ENCODE measurements around the gene CADM1. TPM values are rescaled to one million over a fixed set of nuclear protein-coding genes. Genes with fewer than 3 reads are reported as not detected.

CADM1 gene
- total and polyA plus RNA-seq, 2 donors, result 7.6 to 26.3 TPM

DNA sequence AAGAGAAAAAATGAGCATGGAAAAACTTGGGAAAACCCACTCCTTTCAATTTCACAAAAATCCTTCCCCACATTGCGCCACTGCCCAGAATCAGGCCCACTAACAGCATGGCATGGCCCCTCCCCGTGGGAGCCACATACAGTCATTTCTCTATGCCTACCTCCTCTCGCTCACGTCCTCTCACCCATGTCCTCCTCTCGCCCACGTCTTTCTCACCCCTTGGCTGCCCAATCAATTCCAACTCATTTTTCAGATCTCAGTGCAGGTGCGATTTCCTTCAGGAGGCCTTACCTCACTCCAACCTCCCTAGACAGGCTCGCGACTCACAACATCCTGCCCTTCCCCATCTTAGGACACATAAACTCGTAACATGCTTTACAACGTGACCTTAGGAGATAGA is 229.2 kb downstream of the CADM1 start:
- no peaks in the 10 kb centered on the region for H3K36me3 ChIP-seq (ENCODE audit: control insufficient read depth in 2 of 2, insufficient read depth in 2 of 2, low read length in 1 of 2)
- no peak for DNase-seq (ENCODE audit: low read depth in 6 of 9, low spot score in 9 of 9)
- no peaks in the 10 kb centered on the region for H3K4me1 ChIP-seq (ENCODE audit: control insufficient read depth in 2 of 2, insufficient read depth in 2 of 2, low read length in 2 of 2)
- no peaks in the 10 kb centered on the region for H3K27me3 ChIP-seq (ENCODE audit: control insufficient read depth in 2 of 2, insufficient read depth in 1 of 2, low read length in 1 of 2)
- 97% methylated on average over 11 of the region's 11 CpGs for WGBS
- H3K9me3 ChIP-seq (ENCODE audit: control insufficient read depth in 2 of 2, insufficient read depth in 1 of 2, low read length in 1 of 2), result no peaks in the 10 kb centered on the region
- H3K27ac ChIP-seq (ENCODE audit: low read depth in 1 of 2, low read length in 1 of 2), result no peak overlapping the region
- no peak overlapping the region for H3K4me3 ChIP-seq (ENCODE audit: low read length in 2 of 2)

DNA sequence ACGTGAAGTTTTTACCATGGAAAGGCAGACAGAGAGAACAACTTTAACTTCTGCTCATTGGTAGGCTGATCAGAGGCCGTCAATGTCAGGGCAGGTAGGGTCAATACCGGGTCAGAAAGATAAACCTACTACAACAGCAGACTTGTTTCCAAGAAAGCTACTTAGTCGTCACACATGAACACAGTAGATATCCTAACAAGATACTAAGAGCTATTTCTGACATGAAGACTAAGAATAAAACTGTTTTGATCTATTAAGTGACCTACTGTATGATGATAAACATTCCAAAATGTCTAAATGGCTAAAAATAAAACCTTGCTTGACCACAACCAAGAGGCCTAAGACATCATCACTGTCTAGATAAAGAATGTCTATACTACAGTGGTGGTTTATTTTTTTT is 231.3 kb downstream of the CADM1 start:
- DNase-seq (ENCODE audit: low read depth in 6 of 9, low spot score in 9 of 9), result no peak
- no peak overlapping the region for H3K4me3 ChIP-seq (ENCODE audit: low read length in 2 of 2)
- no peaks in the 10 kb centered on the region for H3K36me3 ChIP-seq (ENCODE audit: control insufficient read depth in 2 of 2, insufficient read depth in 2 of 2, low read length in 1 of 2)
- no peaks in the 10 kb centered on the region for H3K4me1 ChIP-seq (ENCODE audit: control insufficient read depth in 2 of 2, insufficient read depth in 2 of 2, low read length in 2 of 2)
- H3K27ac ChIP-seq (ENCODE audit: low read depth in 1 of 2, low read length in 1 of 2), result no peak overlapping the region
- H3K27me3 ChIP-seq (ENCODE audit: control insufficient read depth in 2 of 2, insufficient read depth in 1 of 2, low read length in 1 of 2), result no peaks in the 10 kb centered on the region
- no peaks in the 10 kb centered on the region for H3K9me3 ChIP-seq (ENCODE audit: control insufficient read depth in 2 of 2, insufficient read depth in 1 of 2, low read length in 1 of 2)
- WGBS, result 92% methylated on average over 4 of the region's 4 CpGs

DNA sequence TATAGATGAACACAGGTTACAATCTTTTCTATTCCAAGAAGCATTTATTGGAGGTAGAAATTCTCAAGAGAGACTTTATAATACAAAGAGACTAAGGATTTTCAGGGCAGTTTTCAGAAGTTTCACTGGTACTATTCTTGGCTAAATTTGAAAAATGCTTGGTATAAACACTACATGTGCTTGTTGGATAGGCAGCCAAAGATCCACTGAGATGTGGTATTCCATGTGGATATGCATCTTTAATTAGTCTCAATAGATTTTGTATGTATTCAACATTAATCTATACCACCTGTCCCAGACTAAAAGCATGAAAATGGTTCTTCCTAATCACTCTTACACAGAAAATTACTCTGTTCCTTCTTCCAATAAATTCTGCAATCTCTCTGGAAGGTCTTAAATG is 232.6 kb downstream of the CADM1 start:
- Histone ChIP-seq H3K4me1 (ENCODE audit: control insufficient read depth in 2 of 2, insufficient read depth in 2 of 2, low read length in 2 of 2) (no peaks in the 10 kb centered on the region), H3K27ac (ENCODE audit: low read depth in 1 of 2, low read length in 1 of 2) (no peak overlapping the region), H3K4me3 (ENCODE audit: low read length in 2 of 2) (no peak overlapping the region), H3K36me3 (ENCODE audit: control insufficient read depth in 2 of 2, insufficient read depth in 2 of 2, low read length in 1 of 2) (no peaks in the 10 kb centered on the region), H3K9me3 (ENCODE audit: control insufficient read depth in 2 of 2, insufficient read depth in 1 of 2, low read length in 1 of 2) (no peaks in the 10 kb centered on the region), H3K27me3 (ENCODE audit: control insufficient read depth in 2 of 2, insufficient read depth in 1 of 2, low read length in 1 of 2) (no peaks in the 10 kb centered on the region)
- DNase-seq (ENCODE audit: low read depth in 6 of 9, low spot score in 9 of 9), result no peak

DNA sequence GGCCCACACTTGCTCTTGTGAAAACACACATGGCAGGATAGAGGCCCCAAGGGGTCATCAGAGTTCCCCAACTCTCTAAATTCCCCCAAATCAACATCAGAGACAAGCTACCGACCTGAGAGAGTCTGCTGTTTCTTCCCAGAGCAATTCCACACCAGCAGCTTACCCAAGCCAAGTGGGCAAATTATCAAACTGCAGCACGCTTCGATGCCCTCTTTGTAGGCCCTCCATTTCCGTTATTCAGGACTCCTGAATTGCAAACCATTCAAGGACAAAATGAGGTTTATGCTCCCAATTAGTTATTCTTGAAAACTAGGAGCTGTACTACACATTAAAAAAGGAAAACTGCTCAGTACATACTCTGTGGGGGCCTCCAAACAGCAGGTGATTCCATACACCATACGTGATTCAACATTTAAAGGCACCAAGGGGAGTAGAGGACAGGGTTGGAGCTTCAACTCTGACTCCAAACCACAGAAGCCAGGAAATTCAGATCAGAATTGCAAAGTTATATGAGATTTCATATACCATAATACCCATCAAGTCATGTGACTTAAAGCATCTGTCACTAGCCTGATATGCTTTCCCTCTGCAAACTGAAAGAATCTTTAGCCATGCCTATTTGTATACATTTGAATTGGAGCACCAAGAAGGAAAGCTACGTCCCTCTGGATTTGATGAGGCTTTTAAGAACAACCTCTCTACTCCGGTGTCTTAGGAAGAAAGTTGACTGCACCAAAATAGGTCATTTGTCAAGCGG is 234.8 kb downstream of the CADM1 start:
- Histone ChIP-seq H3K27me3 (ENCODE audit: control insufficient read depth in 2 of 2, insufficient read depth in 1 of 2, low read length in 1 of 2) (no peaks in the 10 kb centered on the region), H3K27ac (ENCODE audit: low read depth in 1 of 2, low read length in 1 of 2) (no peak overlapping the region), H3K36me3 (ENCODE audit: control insufficient read depth in 2 of 2, insufficient read depth in 2 of 2, low read length in 1 of 2) (no peaks in the 10 kb centered on the region), H3K9me3 (ENCODE audit: control insufficient read depth in 2 of 2, insufficient read depth in 1 of 2, low read length in 1 of 2) (no peaks in the 10 kb centered on the region), H3K4me3 (ENCODE audit: low read length in 2 of 2) (no peak overlapping the region), H3K4me1 (ENCODE audit: control insufficient read depth in 2 of 2, insufficient read depth in 2 of 2, low read length in 2 of 2) (no peaks in the 10 kb centered on the region)
- 89% methylated on average over 8 of the region's 8 CpGs for WGBS
- DNase-seq (ENCODE audit: low read depth in 6 of 9, low spot score in 9 of 9), result no peak

DNA sequence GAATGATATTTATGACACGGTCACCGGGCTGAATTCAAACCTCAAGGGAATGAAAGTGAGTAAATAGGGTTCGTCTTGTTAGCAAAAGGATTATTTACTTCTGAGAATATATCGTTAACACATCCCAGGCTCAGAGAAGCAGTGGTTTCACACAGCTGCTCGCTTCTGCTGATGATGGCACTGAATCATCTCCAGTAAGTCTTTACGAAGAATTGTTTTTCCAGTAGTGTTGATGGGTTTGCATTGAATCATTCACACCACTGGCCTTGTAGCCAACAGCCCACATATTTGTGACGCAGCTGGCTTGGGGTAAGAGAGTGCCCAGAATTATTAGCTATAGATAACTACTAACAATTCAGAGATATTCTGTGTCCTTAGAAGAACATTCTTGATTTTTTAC is 236.3 kb downstream of the CADM1 start:
- 91% methylated on average over 7 of the region's 7 CpGs for WGBS

DNA sequence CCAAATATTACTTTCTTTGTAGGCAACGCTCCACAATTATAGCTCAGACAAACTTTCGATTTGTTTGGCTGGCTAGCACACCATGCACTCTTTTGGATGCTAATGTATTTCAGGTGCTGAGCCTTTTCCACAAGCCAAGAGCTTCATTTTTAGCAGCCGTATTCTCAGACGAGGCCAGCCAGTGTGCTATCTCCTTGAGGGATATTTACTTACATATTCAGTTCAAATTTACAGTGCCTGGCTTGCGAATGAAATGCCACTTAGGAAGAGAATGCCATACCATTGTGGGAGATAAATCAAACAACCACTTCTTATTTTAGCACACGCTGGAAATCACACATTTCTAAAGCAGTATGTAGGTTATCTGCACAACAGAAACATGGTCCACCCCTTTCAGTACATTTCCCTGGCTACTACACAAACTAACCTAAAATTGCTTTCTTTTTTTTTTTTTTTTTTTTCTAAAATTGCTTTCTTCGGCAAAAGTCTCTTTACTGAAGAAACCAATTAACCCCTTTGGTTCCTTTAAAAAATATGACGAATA is 236.9 kb downstream of the CADM1 start:
- H3K9me3 ChIP-seq (ENCODE audit: control insufficient read depth in 2 of 2, insufficient read depth in 1 of 2, low read length in 1 of 2), result no peaks in the 10 kb centered on the region
- H3K4me3 ChIP-seq (ENCODE audit: low read length in 2 of 2), result no peak overlapping the region
- H3K4me1 ChIP-seq (ENCODE audit: control insufficient read depth in 2 of 2, insufficient read depth in 2 of 2, low read length in 2 of 2), result no peaks in the 10 kb centered on the region
- no peaks in the 10 kb centered on the region for H3K27me3 ChIP-seq (ENCODE audit: control insufficient read depth in 2 of 2, insufficient read depth in 1 of 2, low read length in 1 of 2)
- no peaks in the 10 kb centered on the region for H3K36me3 ChIP-seq (ENCODE audit: control insufficient read depth in 2 of 2, insufficient read depth in 2 of 2, low read length in 1 of 2)
- H3K27ac ChIP-seq (ENCODE audit: low read depth in 1 of 2, low read length in 1 of 2), result no peak overlapping the region
- WGBS, result 82% methylated on average over 8 of the region's 8 CpGs
- DNase-seq (ENCODE audit: low read depth in 6 of 9, low spot score in 9 of 9), result no peak

More for the DNA sequence above, 236.3 kb downstream of the CADM1 start:
- no peaks in the 10 kb centered on the region for H3K27me3 ChIP-seq (ENCODE audit: control insufficient read depth in 2 of 2, insufficient read depth in 1 of 2, low read length in 1 of 2)
- no peaks in the 10 kb centered on the region for H3K9me3 ChIP-seq (ENCODE audit: control insufficient read depth in 2 of 2, insufficient read depth in 1 of 2, low read length in 1 of 2)
- DNase-seq (ENCODE audit: low read depth in 6 of 9, low spot score in 9 of 9), result no peak
- H3K4me1 ChIP-seq (ENCODE audit: control insufficient read depth in 2 of 2, insufficient read depth in 2 of 2, low read length in 2 of 2), result no peaks in the 10 kb centered on the region
- no peak overlapping the region for H3K27ac ChIP-seq (ENCODE audit: low read depth in 1 of 2, low read length in 1 of 2)
- H3K36me3 ChIP-seq (ENCODE audit: control insufficient read depth in 2 of 2, insufficient read depth in 2 of 2, low read length in 1 of 2), result no peaks in the 10 kb centered on the region
- H3K4me3 ChIP-seq (ENCODE audit: low read length in 2 of 2), result no peak overlapping the region

DNA sequence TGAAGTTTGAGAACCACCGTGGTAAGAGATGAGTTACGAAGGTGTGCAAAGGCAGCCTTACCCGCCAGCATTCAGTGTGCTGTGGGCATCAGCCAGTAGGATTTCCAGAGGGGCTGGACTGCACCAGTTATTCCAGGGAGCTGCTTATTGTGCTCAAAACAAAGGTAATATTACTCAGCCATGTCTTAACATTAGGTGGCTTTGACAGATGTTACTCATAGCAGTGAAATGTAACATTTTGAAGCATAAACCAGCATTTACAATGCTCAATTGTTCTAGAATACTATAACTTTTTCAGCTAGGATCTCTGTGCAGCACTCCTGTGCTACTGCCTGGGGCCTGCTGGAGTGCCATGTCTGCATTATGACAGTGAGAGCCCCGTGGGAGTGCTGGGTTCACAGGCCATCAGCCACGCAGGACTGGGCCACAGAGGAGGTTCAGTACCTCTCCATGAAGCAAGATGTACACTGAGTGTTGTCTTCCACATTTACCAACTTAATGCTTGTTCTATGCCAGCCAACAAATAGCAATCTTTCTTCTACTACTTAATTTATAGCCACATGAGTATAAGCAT is 238.1 kb downstream of the CADM1 start:
- H3K9me3 ChIP-seq (ENCODE audit: control insufficient read depth in 2 of 2, insufficient read depth in 1 of 2, low read length in 1 of 2), result no peaks in the 10 kb centered on the region
- 87% methylated on average over 5 of the region's 5 CpGs for WGBS
- no peak for DNase-seq (ENCODE audit: low read depth in 6 of 9, low spot score in 9 of 9)

DNA sequence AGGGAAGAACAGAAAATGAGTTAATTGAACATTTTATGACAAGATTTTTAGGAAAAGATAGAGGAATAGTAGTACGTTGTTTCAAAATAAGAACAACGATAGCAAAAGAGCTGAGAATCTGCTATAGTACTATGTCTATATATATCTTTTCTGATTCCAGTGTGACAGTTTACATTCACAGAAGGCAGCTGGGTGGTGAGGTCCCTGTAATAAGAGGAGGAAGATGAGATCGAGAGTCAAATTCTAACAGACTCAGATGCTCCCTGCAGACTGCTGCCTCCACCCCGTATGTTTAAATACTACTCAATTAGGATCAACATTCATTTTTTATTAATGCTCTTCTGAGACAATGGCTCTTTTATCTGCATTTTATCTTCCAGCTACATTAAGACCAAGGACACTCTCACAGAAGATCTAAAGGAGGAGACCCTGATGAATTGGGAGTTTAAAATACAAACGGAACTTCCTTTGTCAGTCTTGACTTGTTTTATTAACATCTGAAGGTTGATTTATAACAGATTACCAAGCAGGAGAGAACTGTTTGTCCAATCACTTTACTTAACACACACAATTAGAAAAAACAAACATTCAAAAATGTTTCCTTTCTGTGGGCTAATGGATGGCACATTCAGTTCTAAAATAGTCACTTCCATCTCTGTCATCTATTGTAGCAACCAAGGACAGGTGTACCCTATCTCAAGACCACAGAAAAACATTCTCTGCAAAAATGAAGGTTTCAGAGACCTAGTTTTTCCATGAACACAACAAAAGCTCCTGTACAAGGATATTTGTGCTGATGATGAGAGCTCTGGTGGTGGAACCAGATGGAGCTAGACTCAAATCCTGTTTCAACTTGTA is 240.2 kb downstream of the CADM1 start:
- H3K4me1 ChIP-seq (ENCODE audit: control insufficient read depth in 2 of 2, insufficient read depth in 2 of 2, low read length in 2 of 2), result no peaks in the 10 kb centered on the region
- H3K36me3 ChIP-seq (ENCODE audit: control insufficient read depth in 2 of 2, insufficient read depth in 2 of 2, low read length in 1 of 2), result no peaks in the 10 kb centered on the region
- no peak overlapping the region for H3K4me3 ChIP-seq (ENCODE audit: low read length in 2 of 2)
- no peaks in the 10 kb centered on the region for H3K9me3 ChIP-seq (ENCODE audit: control insufficient read depth in 2 of 2, insufficient read depth in 1 of 2, low read length in 1 of 2)
- no peaks in the 10 kb centered on the region for H3K27me3 ChIP-seq (ENCODE audit: control insufficient read depth in 2 of 2, insufficient read depth in 1 of 2, low read length in 1 of 2)
- no peak for DNase-seq (ENCODE audit: low read depth in 6 of 9, low spot score in 9 of 9)
- WGBS, result 92% methylated on average over 5 of the region's 5 CpGs
- H3K27ac ChIP-seq (ENCODE audit: low read depth in 1 of 2, low read length in 1 of 2), result no peak overlapping the region

More for the DNA sequence above, 238.1 kb downstream of the CADM1 start:
- no peak overlapping the region for H3K27ac ChIP-seq (ENCODE audit: low read depth in 1 of 2, low read length in 1 of 2)
- H3K4me1 ChIP-seq (ENCODE audit: control insufficient read depth in 2 of 2, insufficient read depth in 2 of 2, low read length in 2 of 2), result no peaks in the 10 kb centered on the region
- no peaks in the 10 kb centered on the region for H3K27me3 ChIP-seq (ENCODE audit: control insufficient read depth in 2 of 2, insufficient read depth in 1 of 2, low read length in 1 of 2)
- H3K36me3 ChIP-seq (ENCODE audit: control insufficient read depth in 2 of 2, insufficient read depth in 2 of 2, low read length in 1 of 2), result no peaks in the 10 kb centered on the region
- H3K4me3 ChIP-seq (ENCODE audit: low read length in 2 of 2), result no peak overlapping the region

DNA sequence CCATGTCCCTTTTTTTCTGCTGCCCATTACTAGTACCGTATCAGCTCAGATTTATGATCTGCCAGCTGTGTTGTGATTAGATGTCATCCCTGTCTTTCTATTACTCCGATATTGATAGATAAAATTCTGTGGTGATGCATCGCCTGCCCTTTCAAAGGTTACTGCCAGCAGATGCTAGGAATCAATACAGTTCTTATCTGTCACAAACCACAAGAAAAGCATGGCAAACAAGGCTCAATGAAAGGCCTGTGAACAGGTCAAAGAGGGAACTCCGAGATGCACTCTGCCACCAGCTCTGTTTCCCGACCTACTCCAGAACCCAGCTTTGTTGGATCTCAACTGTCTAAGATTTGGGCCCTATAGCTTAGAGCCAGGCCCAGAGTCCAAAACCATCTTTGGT is 246.0 kb downstream of the CADM1 start:
- Histone ChIP-seq H3K36me3 (ENCODE audit: control insufficient read depth in 2 of 2, insufficient read depth in 2 of 2, low read length in 1 of 2) (no peaks in the 10 kb centered on the region), H3K9me3 (ENCODE audit: control insufficient read depth in 2 of 2, insufficient read depth in 1 of 2, low read length in 1 of 2) (no peaks in the 10 kb centered on the region), H3K4me3 (ENCODE audit: low read length in 2 of 2) (no peak overlapping the region), H3K27me3 (ENCODE audit: control insufficient read depth in 2 of 2, insufficient read depth in 1 of 2, low read length in 1 of 2) (no peaks in the 10 kb centered on the region), H3K27ac (ENCODE audit: low read depth in 1 of 2, low read length in 1 of 2) (no peak overlapping the region), H3K4me1 (ENCODE audit: control insufficient read depth in 2 of 2, insufficient read depth in 2 of 2, low read length in 2 of 2) (no peaks in the 10 kb centered on the region)
- WGBS, result 94% methylated on average over 5 of the region's 5 CpGs
- no peak for DNase-seq (ENCODE audit: low read depth in 6 of 9, low spot score in 9 of 9)
